Stimulated activated CD4-positive, alpha-beta T cell treated with anti-CD3 and anti-CD28 coated beads, Interleukin-1b, Interleukin-23, amount 100 ng/mL, for 4 hours (primary cell): Measurements from ENCODE around the gene C1QTNF1.
"Not testable (repeated sequence)": the region's sequence is repeated elsewhere in the genome, so short reads cannot be mapped to it uniquely, and the experiment has no call there.

Source experiments
- DNase-seq, 2 donors: peaks; one replicate each; pipeline ENCODE4 v3.0.0-alpha.2; 2020; ENCODE audit warnings: low read depth in 2 of 2

Gene C1QTNF1

GRCh38 chr17:79053251-79053925 lies 29.4 kb downstream of the C1QTNF1 start:
- DNase-seq = no peak

GRCh38 chr17:79054200-79054960 lies 30.4 kb downstream of the C1QTNF1 start:
- no peak for DNase-seq

GRCh38 chr17:79055197-79055596 lies 31.2 kb downstream of the C1QTNF1 start:
- no peak for DNase-seq

GRCh38 chr17:79057737-79058385 lies 33.9 kb downstream of the C1QTNF1 start:
- DNase-seq = no peak

- no peak for DNase-seq
Measured at GRCh38 chr17:79062691-79063090, 38.7 kb downstream of the C1QTNF1 start.

- DNase-seq = no peak
Measured at GRCh38 chr17:79064026-79064425, 40.1 kb downstream of the C1QTNF1 start.

GRCh38 chr17:79065105-79065670 lies 41.2 kb downstream of the C1QTNF1 start:
- peak in 1 of 2 donors; percentile 59 for DNase-seq

GRCh38 chr17:79066963-79067362 lies 43.0 kb downstream of the C1QTNF1 start:
- DNase-seq = no peak

- DNase-seq = no peak
Measured at GRCh38 chr17:79070266-79070880, 46.4 kb downstream of the C1QTNF1 start.

GRCh38 chr17:79071161-79071740 lies 47.3 kb downstream of the C1QTNF1 start:
- no peak for DNase-seq

- DNase-seq = no peak
Measured at GRCh38 chr17:79072544-79072943, 48.6 kb downstream of the C1QTNF1 start.

- no peak for DNase-seq
Measured at GRCh38 chr17:79073016-79073705, 49.2 kb downstream of the C1QTNF1 start.

- no peak for DNase-seq
Measured at GRCh38 chr17:79073706-79074088, 49.7 kb downstream of the C1QTNF1 start.

- not testable (repeated sequence) for DNase-seq
Measured at GRCh38 chr17:79074121-79074648, 50.2 kb downstream of the C1QTNF1 start.

GRCh38 chr17:79074649-79075445 lies 50.9 kb downstream of the C1QTNF1 start, which contains the start of gene ENGASE:
TSS of gene ENGASE (plus strand) at chr17:79074824. CDS start at chr17:79074945, 121 bp downstream.
- DNase-seq = peak; percentile 78 to 93

GRCh38 chr17:79075446-79075750 lies 51.4 kb downstream of the C1QTNF1 start:
- no peak for DNase-seq

GRCh38 chr17:79075861-79076406 lies 52.0 kb downstream of the C1QTNF1 start:
- no peak for DNase-seq

GRCh38 chr17:79077587-79077986 lies 53.6 kb downstream of the C1QTNF1 start:
- DNase-seq = no peak

GRCh38 chr17:79078476-79079190 lies 54.7 kb downstream of the C1QTNF1 start:
- DNase-seq = no peak
